Thymus (tissue), 11 donors: ENCODE measurements around the gene GGN. TPM values are rescaled to one million over a fixed set of nuclear protein-coding genes. Genes with fewer than 3 reads are reported as not detected.
A peak's percentile ranks its signal among the peaks of the same experiment; 100 is the strongest.

Source experiments
- DNase-seq, 9 donors: peaks; one replicate each; pipeline ENCODE4 v3.0.0-alpha.2; 2013; ENCODE audit warnings: low spot score in 9 of 9, low read depth in 6 of 9, missing footprints in 1 of 9
- H3K27ac ChIP-seq, 2 donors: one replicate each; pipeline ENCODE4 v1.5.1; 2013; ENCODE audit warnings: control low read depth in 1 of 2, low read depth in 1 of 2, low read length in 1 of 2, mild to moderate bottlenecking in 1 of 2, moderate library complexity in 1 of 2
- H3K27me3 ChIP-seq, 2 donors: one replicate each; pipeline ENCODE4 v1.5.1; 2013; ENCODE audit warnings: low read length in 1 of 2; ENCODE audit not compliant: control insufficient read depth in 2 of 2, insufficient read depth in 1 of 2
- H3K36me3 ChIP-seq, 2 donors: one replicate each; pipeline ENCODE4 v1.5.1; 2013; ENCODE audit warnings: low read length in 1 of 2, mild to moderate bottlenecking in 1 of 2, moderate library complexity in 1 of 2; ENCODE audit not compliant: control insufficient read depth in 2 of 2, insufficient read depth in 2 of 2
- H3K4me1 ChIP-seq, 2 donors: one replicate each; pipeline ENCODE4 v1.5.1; 2013; ENCODE audit warnings: low read length in 2 of 2; ENCODE audit not compliant: control insufficient read depth in 2 of 2, insufficient read depth in 2 of 2
- H3K4me3 ChIP-seq, 2 donors: one replicate each; pipeline ENCODE4 v1.5.1; 2013; ENCODE audit warnings: low read length in 2 of 2, control low read depth in 1 of 2, mild to moderate bottlenecking in 1 of 2
- H3K9me3 ChIP-seq, 2 donors: one replicate each; pipeline ENCODE4 v1.5.1; 2013; ENCODE audit warnings: low read length in 1 of 2, mild to moderate bottlenecking in 1 of 2; ENCODE audit not compliant: control insufficient read depth in 2 of 2, insufficient read depth in 1 of 2
- whole genome bisulfite sequencing: extraction: QIAGEN DNeasy Blood & Tissue Kit; methylation state at CpG from one replicate; pipeline ENCODE4 v1.1.7; 2013; 5-methylcytosine and 5-hydroxymethylcytosine counted together
- polyA plus RNA-seq: library from polyadenylated mRNA; stranded (reverse); fragments of 200-250 nt; gene quantifications from one replicate; pipeline ENCODE4 v1.2.3, GENCODE V29; 2013
- total RNA-seq: library from RNA; stranded (reverse); fragments of 120-200 nt; gene quantifications from one replicate; pipeline ENCODE4 v1.2.4, GENCODE V29; 2013
- donor health status: healthy.

Gene GGN
- total and polyA plus RNA-seq, 2 donors, result 0.07 TPM; not detected in 1

DNA sequence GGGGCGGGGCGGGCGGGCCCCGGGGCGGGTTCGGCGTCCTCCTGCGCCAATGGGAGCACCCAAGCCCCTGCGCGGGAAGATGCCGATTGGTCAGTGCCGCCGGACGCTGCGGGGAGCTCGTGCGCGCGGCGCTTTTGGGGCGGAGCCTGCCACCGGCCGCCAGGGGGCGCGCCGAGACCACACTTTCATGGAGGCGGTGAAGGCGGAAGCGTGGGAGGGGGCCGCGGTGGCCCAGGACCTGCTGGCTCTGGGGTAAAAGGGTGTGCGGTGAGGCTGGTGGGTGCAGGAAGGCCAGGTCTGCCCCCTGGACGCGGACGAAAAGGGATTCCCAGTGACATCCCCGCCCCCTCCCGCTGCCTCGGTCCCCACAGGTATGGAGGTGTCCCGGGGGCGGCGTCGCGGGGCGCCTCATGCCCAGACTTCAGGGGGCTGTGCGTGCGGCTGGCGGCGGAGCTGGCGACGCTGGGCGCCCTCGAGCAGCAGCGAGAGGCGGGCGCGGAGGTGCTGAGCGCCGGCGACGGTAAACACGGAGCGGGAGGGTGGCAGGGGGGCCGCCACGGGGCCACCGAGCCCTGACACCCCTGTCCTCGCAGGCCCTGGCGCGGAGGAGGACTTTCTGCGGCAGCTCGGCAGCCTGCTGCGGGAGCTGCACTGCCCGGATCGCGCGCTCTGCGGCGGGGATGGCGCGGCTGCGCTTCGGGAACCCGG lies 15.3 kb upstream of the GGN start, which contains the start of gene FAM98C:
Gene FAM98C (plus strand): TSS at position 127 of the 708 bp plus-strand sequence. CDS start 61 bp downstream, at position 188.
- Histone ChIP-seq H3K4me1 (peaks cover 5 to 9% of the 10 kb centered on the region in 2 donors), H3K27me3 (peaks cover 5 to 18% of the 10 kb centered on the region in 2 donors), H3K36me3 (peaks cover 7 to 18% of the 10 kb centered on the region in 2 donors), H3K4me3 (peak within 1 kb of the TSS; percentile 67), H3K27ac (peak within 1 kb of the TSS; percentile 76 to 88), H3K9me3 (no peaks in the 10 kb centered on the region)
- DNase-seq, result peak; percentile 89 to 99 (median 98)
- under 1% methylated on average over 82 of the region's 82 CpGs for WGBS

DNA sequence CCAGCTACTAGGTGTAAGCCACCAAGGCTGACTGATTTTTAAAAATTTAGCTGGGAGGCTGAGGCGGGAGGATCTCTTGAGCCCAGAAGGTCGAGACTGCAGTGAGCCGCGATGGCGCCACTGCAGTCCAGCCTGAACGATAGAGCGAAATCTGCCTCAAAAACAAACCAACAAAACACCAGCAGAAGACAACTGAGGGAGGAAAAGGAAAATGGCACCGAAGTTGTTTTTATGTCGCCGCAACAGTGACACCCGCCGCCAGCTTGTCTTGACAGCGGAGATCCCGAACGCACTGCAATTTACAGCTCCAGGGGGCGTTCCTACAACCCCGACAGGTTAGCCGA lies 14.8 kb upstream of the GGN start:
- DNase-seq, result no peak
- WGBS, result 5% methylated on average over 18 of the region's 18 CpGs
- Histone ChIP-seq H3K9me3 (no peaks in the 10 kb centered on the region), H3K4me3 (peak overlapping the region; percentile 34 to 67), H3K36me3 (peaks cover 7 to 18% of the 10 kb centered on the region in 2 donors), H3K27me3 (peaks cover 8 to 23% of the 10 kb centered on the region in 2 donors), H3K27ac (peak overlapping the region; percentile 76 to 88), H3K4me1 (peaks cover 5 to 9% of the 10 kb centered on the region in 2 donors)

DNA sequence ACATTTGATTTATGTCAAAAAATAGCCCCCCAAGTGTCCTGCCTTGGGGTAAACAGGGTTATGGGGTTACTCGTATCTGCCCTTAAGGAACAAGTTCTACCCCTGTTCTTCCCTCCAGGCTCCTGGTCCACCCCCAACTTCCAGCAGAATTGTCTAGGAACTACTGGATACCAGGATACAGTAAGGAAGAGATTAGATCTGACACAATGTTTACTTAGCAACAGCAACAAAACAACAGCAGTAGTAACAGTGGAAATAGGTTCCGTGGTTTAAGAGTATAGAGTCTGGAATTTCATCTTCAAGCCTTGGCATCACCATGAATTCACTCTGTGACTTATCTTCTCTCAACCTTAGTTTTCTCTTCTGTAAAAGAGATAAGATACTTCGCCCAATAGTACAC lies 13.3 kb upstream of the GGN start:
- Histone ChIP-seq H3K4me3 (no peak overlapping the region), H3K4me1 (peaks cover 5 to 9% of the 10 kb centered on the region in 2 donors)
- WGBS, result 98% methylated on average over 3 of the region's 3 CpGs

DNA sequence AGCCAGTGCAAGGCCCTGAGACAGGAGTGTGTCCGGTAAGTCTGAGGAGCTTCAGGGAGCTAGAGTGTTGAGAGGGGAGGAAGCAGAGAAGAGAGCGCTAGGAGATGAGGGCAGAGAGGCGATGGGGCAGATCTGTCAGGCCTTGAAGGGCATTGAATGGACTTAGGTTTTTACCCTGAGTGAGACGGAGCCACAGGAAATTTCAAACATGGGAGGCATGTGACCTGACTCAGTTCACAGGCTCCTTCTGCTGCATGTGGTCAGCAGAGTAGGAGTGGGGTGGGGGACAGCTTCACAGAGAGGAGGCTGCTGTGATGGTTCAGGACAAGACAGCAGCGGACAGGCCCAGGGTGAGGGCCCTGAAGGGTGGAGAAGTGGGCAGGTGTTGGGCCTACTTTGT lies 12.5 kb upstream of the GGN start:
- peaks cover 5 to 9% of the 10 kb centered on the region in 2 donors for H3K4me1 ChIP-seq
- peaks cover 2 to 6% of the 10 kb centered on the region in 2 donors for H3K36me3 ChIP-seq
- DNase-seq, result no peak
- H3K27ac ChIP-seq, result no peak overlapping the region
- H3K27me3 ChIP-seq, result peaks cover 30 to 44% of the 10 kb centered on the region in 2 donors
- no peaks in the 10 kb centered on the region for H3K9me3 ChIP-seq
- 95% methylated on average over 5 of the region's 5 CpGs for WGBS
- H3K4me3 ChIP-seq, result no peak overlapping the region

More for the DNA sequence above, 13.3 kb upstream of the GGN start:
- Histone ChIP-seq H3K27ac (no peak overlapping the region), H3K9me3 (no peaks in the 10 kb centered on the region), H3K36me3 (peaks cover 2 to 8% of the 10 kb centered on the region in 2 donors), H3K27me3 (peaks cover 22 to 38% of the 10 kb centered on the region in 2 donors)
- DNase-seq, result no peak

DNA sequence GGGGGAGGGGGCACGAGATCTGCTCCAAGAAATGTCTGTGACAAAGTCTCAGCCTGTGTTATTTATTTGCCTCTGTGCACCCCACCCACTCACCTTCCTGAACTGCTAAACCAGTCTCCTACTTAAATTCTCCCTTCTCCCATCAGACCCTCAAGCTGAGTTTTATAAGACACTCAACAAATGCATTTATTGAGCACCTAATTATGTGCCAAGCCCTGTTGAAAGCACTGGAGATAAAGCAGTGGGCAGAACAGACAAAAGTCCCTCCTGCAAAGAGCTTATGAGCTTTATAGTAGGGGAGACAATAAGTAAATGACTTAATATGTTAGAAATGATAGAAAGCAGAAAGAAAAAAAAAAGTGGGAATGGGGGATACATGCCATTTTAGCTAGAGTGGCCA lies 11.7 kb upstream of the GGN start:
- H3K4me1 ChIP-seq, result peaks cover 9% of the 10 kb centered on the region in 2 donors
- H3K27ac ChIP-seq, result no peak overlapping the region
- no peaks in the 10 kb centered on the region for H3K9me3 ChIP-seq
- 76% methylated on average over 1 of the region's 1 CpG for WGBS
- H3K4me3 ChIP-seq, result no peak overlapping the region
- H3K27me3 ChIP-seq, result peaks cover 38 to 52% of the 10 kb centered on the region in 2 donors
- H3K36me3 ChIP-seq, result no peaks in the 10 kb centered on the region
- DNase-seq, result no peak

DNA sequence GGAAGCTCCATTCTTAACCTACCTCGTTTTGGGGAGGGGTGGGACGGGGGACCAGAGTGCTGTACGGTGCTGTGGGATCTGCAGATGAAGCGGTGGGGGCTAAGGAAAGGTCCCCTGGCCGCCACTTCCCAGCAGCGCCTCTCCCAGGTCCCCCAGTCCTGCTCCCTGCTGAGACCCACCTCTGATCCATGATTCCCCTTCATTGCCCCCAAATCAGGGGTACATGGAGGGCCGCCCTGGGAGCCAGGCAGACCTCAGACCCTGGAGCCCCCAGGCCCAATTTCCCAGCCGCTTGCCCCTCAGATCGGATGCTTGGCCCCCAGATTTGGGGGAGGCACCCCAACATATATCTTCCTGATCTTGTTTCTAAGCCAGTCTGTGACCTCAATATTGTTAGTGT lies 11.2 kb upstream of the GGN start:
- Histone ChIP-seq H3K27ac (no peak overlapping the region), H3K36me3 (no peaks in the 10 kb centered on the region), H3K4me3 (no peak overlapping the region), H3K4me1 (peaks cover 6 to 9% of the 10 kb centered on the region in 2 donors), H3K9me3 (no peaks in the 10 kb centered on the region), H3K27me3 (peaks cover 43 to 57% of the 10 kb centered on the region in 2 donors)
- DNase-seq, result no peak
- 73% methylated on average over 9 of the region's 9 CpGs for WGBS

DNA sequence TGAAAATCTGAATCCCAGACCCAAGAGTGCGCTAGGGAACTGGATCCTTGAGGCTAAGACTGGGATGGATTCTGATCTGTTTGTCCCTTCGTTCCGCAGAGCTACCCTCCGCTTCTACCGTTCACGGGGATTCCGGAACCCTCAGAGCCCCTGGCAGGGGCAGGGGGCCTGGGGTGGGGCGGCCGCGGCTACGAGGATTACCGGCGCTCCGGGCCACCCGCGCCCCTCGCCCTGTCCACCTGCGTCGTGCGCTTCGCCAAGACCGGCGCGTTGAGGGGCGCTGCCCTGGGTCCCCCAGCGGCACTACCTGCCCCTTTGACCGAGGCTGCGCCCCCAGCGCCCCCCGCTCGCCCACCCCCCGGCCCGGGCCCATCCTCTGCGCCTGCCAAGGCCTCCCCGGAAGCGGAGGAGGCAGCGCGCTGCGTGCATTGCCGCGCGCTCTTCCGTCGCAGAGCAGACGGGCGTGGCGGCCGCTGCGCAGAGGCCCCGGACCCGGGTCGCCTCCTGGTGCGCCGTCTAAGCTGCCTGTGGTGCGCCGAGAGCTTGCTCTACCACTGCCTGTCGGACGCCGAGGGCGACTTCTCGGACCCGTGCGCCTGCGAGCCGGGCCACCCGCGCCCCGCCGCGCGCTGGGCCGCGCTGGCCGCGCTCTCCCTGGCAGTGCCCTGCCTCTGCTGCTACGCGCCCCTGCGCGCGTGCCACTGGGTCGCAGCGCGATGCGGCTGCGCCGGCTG lies 7.7 kb upstream of the GGN start:
- Histone ChIP-seq H3K9me3 (peaks cover 0 to 3% of the 10 kb centered on the region in 2 donors), H3K27ac (peak overlapping the region in 1 of 2 donors; percentile 83), H3K4me3 (peak overlapping the region; percentile 10 to 55), H3K36me3 (no peaks in the 10 kb centered on the region), H3K27me3 (peaks cover 60 to 88% of the 10 kb centered on the region in 2 donors), H3K4me1 (peaks cover 0 to 5% of the 10 kb centered on the region in 2 donors)
- WGBS, result 7% methylated on average over 86 of the region's 86 CpGs
- DNase-seq, result peak in 2 of 9 donors; percentile 42 to 65

DNA sequence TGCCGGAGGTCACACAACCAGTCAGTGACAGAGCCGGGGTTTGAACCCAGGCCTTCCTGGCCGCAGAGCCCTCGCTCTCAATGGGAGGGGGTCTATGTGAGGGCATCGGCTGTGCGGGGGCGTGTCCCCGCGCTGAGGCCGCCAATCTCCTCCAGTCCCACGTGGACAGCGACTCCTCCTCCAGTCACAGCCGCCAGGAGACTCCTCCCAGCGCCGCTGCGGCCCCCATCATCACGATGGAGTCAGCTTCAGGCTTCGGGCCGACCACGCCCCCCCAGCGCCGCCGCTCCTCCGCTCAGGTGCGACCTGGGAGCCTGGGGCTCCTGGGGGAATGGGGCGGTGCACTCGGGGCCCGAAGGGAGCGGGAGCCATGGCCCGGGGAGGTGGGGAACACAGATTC lies 6.7 kb upstream of the GGN start:
- no peak overlapping the region for H3K27ac ChIP-seq
- peak overlapping the region in 1 of 2 donors; percentile 34 for H3K4me3 ChIP-seq
- no peaks in the 10 kb centered on the region for H3K36me3 ChIP-seq
- peaks cover 70 to 93% of the 10 kb centered on the region in 2 donors for H3K27me3 ChIP-seq
- 6% methylated on average over 30 of the region's 30 CpGs for WGBS
- H3K9me3 ChIP-seq, result peaks cover 0 to 3% of the 10 kb centered on the region in 2 donors
- peaks cover 0 to 5% of the 10 kb centered on the region in 2 donors for H3K4me1 ChIP-seq
- DNase-seq, result peak in 1 of 9 donors; percentile 60
